GM23248 (cell line): ENCODE results near the gene RAPGEF4.

Experiments
- EZH2 ChIP-seq: fragments of 200-600 bp; sonication (generic); IDR thresholded peaks from 2 replicates; pipeline ENCODE4 v1.6.1; 2018; ENCODE audit warnings: antibody characterized with exemption, mild to moderate bottlenecking; ENCODE audit not compliant: insufficient read depth, poor library complexity, severe bottlenecking
- EZH2phosphoT487 ChIP-seq: fragments of 200-600 bp; sonication (generic); IDR thresholded peaks from 2 replicates; pipeline ENCODE4 v1.6.1; 2018; ENCODE audit warnings: antibody characterized with exemption, moderate library complexity, mild to moderate bottlenecking, low read depth; ENCODE audit not compliant: insufficient read depth

DNA sequence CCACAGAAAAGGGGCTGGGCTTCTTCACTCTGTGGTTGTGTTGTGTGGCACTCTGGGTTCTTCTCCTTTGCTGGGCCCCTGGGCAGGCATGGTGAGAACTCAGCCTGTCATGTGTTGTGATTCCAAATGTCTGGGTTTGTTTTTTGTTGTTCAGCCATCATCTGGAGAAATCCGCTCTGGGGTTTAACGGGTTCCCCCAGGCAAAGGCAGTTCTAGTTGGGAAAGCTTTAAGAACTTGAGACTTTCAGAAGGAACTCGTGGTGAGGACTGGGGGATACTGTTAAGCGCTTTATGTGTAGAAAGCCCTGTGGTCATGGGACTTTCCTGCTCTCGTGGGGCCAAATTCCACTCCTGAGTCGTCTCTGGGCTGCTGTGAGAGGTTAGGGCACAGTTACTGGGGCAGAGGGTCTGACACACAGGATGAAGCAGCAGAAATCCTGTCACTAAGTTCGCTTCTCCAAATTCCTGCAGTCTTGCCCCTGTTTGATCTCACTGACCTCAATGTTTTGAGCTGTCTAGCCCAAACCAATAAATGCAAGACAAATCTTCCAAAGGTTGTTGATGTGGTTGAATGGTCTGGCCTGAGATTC, 87.7 kb downstream of the RAPGEF4 start:
- no peak for TF ChIP-seq EZH2phosphoT487
- no peak for TF ChIP-seq EZH2
